Fibroblast of lung (primary cell): ENCODE measurements around the gene ZNF516.

Experiments
- CTCF ChIP-seq, 2 donors: IDR thresholded peaks in 1 of 2; conservative IDR thresholded peaks in 1 of 2; 1 replicate in 1 of 2; 2 replicates in 1 of 2; pipeline ENCODE4 v1.5.1; 2011 to 2012; ENCODE audit warnings: low read length in 2 of 2, control low read depth in 1 of 2, inconsistent platforms in 1 of 2, low read depth in 1 of 2, mild to moderate bottlenecking in 1 of 2
- EZH2 ChIP-seq: IDR thresholded peaks from 2 replicates; pipeline ENCODE4 v1.5.1; 2012; ENCODE audit warnings: low read length, control low read depth, mild to moderate bottlenecking; ENCODE audit errors: missing control alignments

DNA sequence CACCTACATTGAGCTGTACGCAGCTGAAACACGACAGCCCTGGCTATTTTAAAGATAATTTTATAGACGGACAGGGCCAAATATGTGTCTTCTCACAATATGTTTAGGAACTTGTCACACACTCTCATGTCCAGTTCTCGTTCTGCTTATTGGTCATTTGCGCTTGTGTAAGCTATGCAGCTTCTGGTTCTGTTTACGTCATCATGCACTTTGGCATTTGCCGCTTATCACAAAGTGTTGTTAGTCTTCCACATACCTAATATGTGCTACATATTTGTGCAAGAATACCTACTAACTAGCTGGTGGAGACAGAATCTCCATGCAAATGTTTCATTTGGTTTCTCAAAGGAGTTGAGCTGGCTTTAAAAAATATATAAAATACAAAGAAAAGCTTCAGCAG, 7.5 kb upstream of the ZNF516 start:
- TF ChIP-seq EZH2 (no peak), CTCF (conservative IDR thresholded peaks at IDR 0.05 in 1 of 2, IDR thresholded peaks at IDR 0.05 in 1 of 2; ENCODE audit: low read depth in 1 of 2, low read length in 2 of 2) (no peak)
